Measurements from ENCODE around the gene BBS9. TPM values are rescaled to one million over a fixed set of nuclear protein-coding genes. Genes with fewer than 3 reads are reported as not detected.

BBS9 gene
- total RNA-seq (10 to 100 TPM; 19.9 to 37.2 TPM), polyA plus RNA-seq (1 to 10 TPM; 3.5 to 8.4 TPM)
- long read RNA-seq, donor 1, full-length matches to known transcripts: 2 of 19 reads
- long read RNA-seq, donor 1, partial matches to known transcripts: 7 of 19 reads
- long read RNA-seq, donor 1, other reads (novel, unspliced or antisense): 10 of 19 reads
- long read RNA-seq, donor 2, partial matches to known transcripts: 0 of 16 reads
- long read RNA-seq, donor 2, other reads (novel, unspliced or antisense): 16 of 16 reads

DNA sequence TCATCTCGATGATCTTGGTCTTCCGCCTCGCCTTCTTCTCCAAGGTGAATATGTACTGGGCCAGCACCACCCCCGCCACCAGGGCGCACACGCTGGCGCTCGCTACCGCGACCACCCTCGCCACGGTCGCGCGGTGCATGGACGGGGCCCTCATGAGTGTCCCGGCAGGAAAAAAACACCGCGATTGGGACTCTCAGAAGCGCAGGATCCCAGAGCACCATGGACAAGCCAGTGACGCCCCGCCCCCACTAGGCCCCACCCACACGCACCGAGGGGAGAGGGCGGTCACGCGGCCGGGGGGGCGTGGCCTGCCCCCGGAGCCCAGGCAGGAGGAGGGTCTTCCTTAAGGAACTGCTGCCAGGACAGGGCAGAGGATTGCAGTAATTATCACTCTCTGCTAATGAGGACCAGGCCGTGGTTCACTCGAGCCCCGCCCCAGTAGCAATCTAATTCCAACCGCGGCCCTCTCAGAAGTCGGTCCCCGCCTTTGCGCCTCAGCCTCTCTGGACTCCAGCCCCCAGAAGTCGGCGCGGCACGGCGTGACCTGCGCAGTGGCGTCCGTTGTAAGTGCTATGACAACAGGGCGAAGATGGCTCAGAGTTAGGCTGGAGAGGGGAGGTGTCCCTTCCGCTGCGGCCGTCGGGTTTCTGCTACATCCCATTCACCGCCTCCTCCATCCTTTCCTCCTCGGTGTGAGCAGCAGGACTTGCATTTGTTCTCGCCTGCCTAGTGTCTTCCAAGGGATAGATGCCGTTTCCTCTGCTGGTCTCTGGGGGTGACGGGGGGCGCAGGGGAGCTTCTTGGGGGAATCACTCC, at the start of gene BBS9:
BBS9 (plus strand) TSS at position 575 of the 816 bp plus-strand sequence. CDS start 16,689 bp downstream, outside the sequence.
- WGBS, 2 donors: 0% methylated on average over 54 to 57 of the region's 57 CpGs
- Histone ChIP-seq H3K27me3 (ENCODE audit: control insufficient read depth in 1 of 2, insufficient read depth in 2 of 2, low read length in 1 of 2) (no peaks in the 10 kb centered on the region), H3K27ac (ENCODE audit: low read depth in 1 of 2, low read length in 2 of 2) (peak within 1 kb of the TSS in 1 of 2 donors; percentile 49), H3K4me1 (ENCODE audit: control insufficient read depth in 1 of 2, insufficient read depth in 2 of 2, low read length in 2 of 2) (peaks cover 0 to 7% of the 10 kb centered on the region in 2 donors), H3K4me3 (ENCODE audit: low read length in 2 of 2) (peak within 1 kb of the TSS; percentile 52 to 71), H3K9me3 (ENCODE audit: control insufficient read depth, low read length) (no peaks in the 10 kb centered on the region), H3K36me3 (ENCODE audit: control insufficient read depth in 1 of 2, insufficient read depth in 2 of 2, low read length in 1 of 2) (no peaks in the 10 kb centered on the region)
- ATAC-seq (ENCODE audit: low FRiP score) (peak; percentile 100), DNase-seq (peak; percentile 96 to 97)
- intact Hi-C loops (cut with DNase I): loop anchor here in 1 of 2 donors (10.0 kb wide), 1 partner anchor 634 kb away; the partner anchor contains the start of genes AVL9 and LSM5

DNA sequence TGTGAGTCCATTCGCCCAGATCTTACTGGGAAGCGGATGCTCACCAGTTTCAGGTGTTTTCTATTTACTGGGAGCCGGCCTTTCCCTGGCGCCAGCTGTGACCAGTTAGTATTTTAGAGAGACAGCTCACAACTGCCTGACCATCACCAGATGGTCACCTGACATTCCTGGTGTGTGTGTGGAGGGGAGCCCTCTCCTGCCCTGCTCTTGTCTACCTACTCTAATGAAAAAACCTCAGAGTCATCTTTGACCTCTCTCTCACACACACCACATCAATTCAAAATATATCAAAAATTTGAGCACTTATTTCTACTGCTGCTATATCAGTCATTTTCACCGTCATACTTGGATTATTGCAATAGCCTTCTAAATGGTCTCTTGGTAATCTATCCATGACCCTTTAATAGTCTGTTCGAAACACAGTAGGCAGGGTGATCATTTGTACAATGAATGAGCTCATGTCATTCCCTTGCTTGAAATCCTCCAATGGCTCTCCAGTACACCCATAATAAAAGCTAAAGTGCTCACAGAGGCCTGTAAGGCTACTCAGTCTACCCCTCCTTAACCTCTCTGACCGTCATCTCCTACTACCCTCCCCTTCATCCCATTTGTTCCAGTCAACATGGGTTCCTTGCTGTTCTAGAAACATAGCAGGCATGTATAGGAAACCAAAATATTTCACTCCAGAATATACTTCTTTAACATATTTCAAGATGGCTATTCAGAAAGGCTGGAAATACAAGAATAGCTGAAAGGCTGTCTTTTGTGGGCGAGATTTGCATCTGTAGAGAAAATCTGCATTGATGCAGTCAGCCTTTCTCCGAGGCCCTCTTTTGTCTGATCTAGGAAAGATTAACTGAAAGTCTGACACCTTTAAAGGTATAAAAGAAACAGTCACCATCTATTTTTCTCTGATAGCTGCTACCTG, 49.3 kb upstream of the BBS9 start:
- ATAC-seq (ENCODE audit: low FRiP score) (no peak), DNase-seq (no peak)
- no peaks in the 10 kb centered on the region for H3K36me3 ChIP-seq (ENCODE audit: control insufficient read depth in 1 of 2, insufficient read depth in 2 of 2, low read length in 1 of 2)
- H3K27me3 ChIP-seq (ENCODE audit: control insufficient read depth in 1 of 2, insufficient read depth in 2 of 2, low read length in 1 of 2): no peaks in the 10 kb centered on the region
- no peaks in the 10 kb centered on the region for H3K9me3 ChIP-seq (ENCODE audit: control insufficient read depth, low read length)
- H3K4me3 ChIP-seq (ENCODE audit: low read length in 2 of 2): no peak overlapping the region
- intact Hi-C loops (cut with DNase I): no loop called here
- WGBS, 2 donors: 86 to 92% methylated on average over 9 of the region's 9 CpGs
- no peaks in the 10 kb centered on the region for H3K4me1 ChIP-seq (ENCODE audit: control insufficient read depth in 1 of 2, insufficient read depth in 2 of 2, low read length in 2 of 2)
- H3K27ac ChIP-seq (ENCODE audit: low read depth in 1 of 2, low read length in 2 of 2): no peak overlapping the region

DNA sequence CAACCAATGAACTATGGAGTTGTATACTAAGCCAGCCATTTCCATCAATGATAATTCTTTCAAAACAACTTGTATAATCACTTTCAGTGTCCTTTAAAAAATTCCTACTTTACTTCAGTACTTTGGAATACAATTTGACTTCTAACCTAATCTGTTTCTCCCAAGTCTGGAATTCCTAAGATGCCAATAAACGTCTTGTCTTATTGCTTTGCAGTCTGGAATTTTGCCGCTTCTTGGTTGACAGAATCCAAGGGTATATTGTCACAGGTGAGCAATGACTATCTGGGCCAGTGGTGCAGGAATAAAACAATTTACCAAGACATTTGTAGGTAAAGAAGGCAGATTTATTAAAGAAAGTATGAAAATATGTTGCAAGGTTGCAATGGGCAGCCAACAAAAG, 42.0 kb upstream of the BBS9 start:
- H3K36me3 ChIP-seq (ENCODE audit: control insufficient read depth in 1 of 2, insufficient read depth in 2 of 2, low read length in 1 of 2): peaks cover 0 to 1% of the 10 kb centered on the region in 2 donors
- 8 to 63% methylated on average over 2 of the region's 2 CpGs for WGBS, 2 donors
- H3K4me1 ChIP-seq (ENCODE audit: control insufficient read depth in 1 of 2, insufficient read depth in 2 of 2, low read length in 2 of 2): no peaks in the 10 kb centered on the region
- no peaks in the 10 kb centered on the region for H3K27me3 ChIP-seq (ENCODE audit: control insufficient read depth in 1 of 2, insufficient read depth in 2 of 2, low read length in 1 of 2)
- H3K4me3 ChIP-seq (ENCODE audit: low read length in 2 of 2): no peak overlapping the region
- no peak for DNase-seq
- no peak for ATAC-seq (ENCODE audit: low FRiP score)
- no peak overlapping the region for H3K27ac ChIP-seq (ENCODE audit: low read depth in 1 of 2, low read length in 2 of 2)
- no peaks in the 10 kb centered on the region for H3K9me3 ChIP-seq (ENCODE audit: control insufficient read depth, low read length)
- intact Hi-C loops (cut with DNase I): no loop called here

DNA sequence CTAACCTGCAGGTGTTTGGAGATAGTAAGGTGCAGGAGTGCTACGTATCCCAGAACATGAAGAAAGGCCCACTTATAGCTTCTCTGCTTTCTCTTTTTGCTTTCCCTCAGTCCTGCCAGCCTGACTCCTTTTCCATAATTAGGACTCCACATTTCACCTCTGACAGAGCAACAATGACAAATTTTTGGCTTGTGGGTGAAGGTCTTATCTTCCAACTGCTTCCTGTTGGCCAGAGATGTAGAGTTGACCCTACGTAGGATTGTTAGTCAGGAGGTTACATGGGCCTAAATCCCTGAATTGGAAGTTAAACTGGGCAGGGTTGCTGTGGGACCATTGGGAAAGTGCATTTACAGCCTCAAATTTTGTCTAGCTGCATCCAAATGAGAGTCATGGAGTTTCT, 41.5 kb upstream of the BBS9 start:
- intact Hi-C loops (cut with DNase I): no loop called here
- Histone ChIP-seq H3K4me1 (ENCODE audit: control insufficient read depth in 1 of 2, insufficient read depth in 2 of 2, low read length in 2 of 2) (no peaks in the 10 kb centered on the region), H3K36me3 (ENCODE audit: control insufficient read depth in 1 of 2, insufficient read depth in 2 of 2, low read length in 1 of 2) (peaks cover under 1 to 1% of the 10 kb centered on the region in 2 donors), H3K9me3 (ENCODE audit: control insufficient read depth, low read length) (no peaks in the 10 kb centered on the region), H3K27me3 (ENCODE audit: control insufficient read depth in 1 of 2, insufficient read depth in 2 of 2, low read length in 1 of 2) (no peaks in the 10 kb centered on the region), H3K4me3 (ENCODE audit: low read length in 2 of 2) (no peak overlapping the region), H3K27ac (ENCODE audit: low read depth in 1 of 2, low read length in 2 of 2) (no peak overlapping the region)
- 16 to 17% methylated on average over 2 of the region's 2 CpGs for WGBS, 2 donors
- ATAC-seq (ENCODE audit: low FRiP score): no peak
- no peak for DNase-seq

DNA sequence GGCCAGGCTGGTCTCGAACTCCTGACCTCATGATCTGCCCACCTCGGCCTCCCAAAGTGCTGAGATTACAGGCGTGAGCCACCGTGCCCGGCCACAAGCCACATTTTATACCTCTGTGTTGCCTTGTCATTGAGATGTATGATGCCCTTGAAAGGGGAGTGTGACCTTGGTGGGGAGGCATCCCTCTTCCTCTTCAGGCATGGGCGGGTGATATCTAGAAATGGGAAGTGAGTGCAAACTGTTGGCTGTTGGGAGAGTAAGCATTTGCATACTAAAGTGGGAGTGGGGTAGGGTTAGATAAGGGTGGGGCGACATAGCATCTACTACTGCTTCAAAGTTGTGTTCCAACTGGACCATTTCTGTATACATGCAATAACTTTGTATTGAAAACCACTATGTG, 40.2 kb upstream of the BBS9 start:
- Histone ChIP-seq H3K4me3 (ENCODE audit: low read length in 2 of 2) (no peak overlapping the region), H3K4me1 (ENCODE audit: control insufficient read depth in 1 of 2, insufficient read depth in 2 of 2, low read length in 2 of 2) (no peaks in the 10 kb centered on the region), H3K27ac (ENCODE audit: low read depth in 1 of 2, low read length in 2 of 2) (no peak overlapping the region), H3K36me3 (ENCODE audit: control insufficient read depth in 1 of 2, insufficient read depth in 2 of 2, low read length in 1 of 2) (peaks cover 1 to 5% of the 10 kb centered on the region in 2 donors), H3K9me3 (ENCODE audit: control insufficient read depth, low read length) (no peaks in the 10 kb centered on the region), H3K27me3 (ENCODE audit: control insufficient read depth in 1 of 2, insufficient read depth in 2 of 2, low read length in 1 of 2) (no peaks in the 10 kb centered on the region)
- ATAC-seq (ENCODE audit: low FRiP score) (no peak), DNase-seq (no peak)
- intact Hi-C loops (cut with DNase I): no loop called here
- 95 to 100% methylated on average over 7 of the region's 7 CpGs for WGBS, 2 donors

DNA sequence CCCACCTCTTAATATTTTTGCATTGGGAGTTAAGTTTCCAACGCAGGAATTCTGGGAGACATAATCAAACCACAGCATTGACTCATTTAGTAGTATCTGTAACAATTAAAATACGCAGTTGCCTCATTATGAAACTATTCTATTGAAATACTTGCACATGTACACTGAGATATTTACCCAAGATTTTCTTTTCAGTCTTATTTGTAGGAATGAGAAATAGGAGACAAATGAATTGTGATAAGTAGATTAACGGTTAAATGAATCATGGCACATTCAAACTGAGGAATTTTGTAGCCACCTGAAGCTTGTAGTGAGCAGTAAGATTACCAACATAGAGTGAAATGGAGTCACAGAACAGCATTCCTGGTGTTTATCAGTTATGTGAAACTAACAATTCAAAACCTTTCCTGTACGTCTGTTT, 38.2 kb upstream of the BBS9 start:
- ATAC-seq (ENCODE audit: low FRiP score): no peak
- DNase-seq: no peak
- 80 to 86% methylated on average over 4 of the region's 4 CpGs for WGBS, 2 donors
- Histone ChIP-seq H3K27me3 (ENCODE audit: control insufficient read depth in 1 of 2, insufficient read depth in 2 of 2, low read length in 1 of 2) (no peaks in the 10 kb centered on the region), H3K4me1 (ENCODE audit: control insufficient read depth in 1 of 2, insufficient read depth in 2 of 2, low read length in 2 of 2) (no peaks in the 10 kb centered on the region), H3K36me3 (ENCODE audit: control insufficient read depth in 1 of 2, insufficient read depth in 2 of 2, low read length in 1 of 2) (peaks cover 1 to 5% of the 10 kb centered on the region in 2 donors), H3K27ac (ENCODE audit: low read depth in 1 of 2, low read length in 2 of 2) (no peak overlapping the region), H3K9me3 (ENCODE audit: control insufficient read depth, low read length) (no peaks in the 10 kb centered on the region), H3K4me3 (ENCODE audit: low read length in 2 of 2) (no peak overlapping the region)
- intact Hi-C loops (cut with DNase I): no loop called here

DNA sequence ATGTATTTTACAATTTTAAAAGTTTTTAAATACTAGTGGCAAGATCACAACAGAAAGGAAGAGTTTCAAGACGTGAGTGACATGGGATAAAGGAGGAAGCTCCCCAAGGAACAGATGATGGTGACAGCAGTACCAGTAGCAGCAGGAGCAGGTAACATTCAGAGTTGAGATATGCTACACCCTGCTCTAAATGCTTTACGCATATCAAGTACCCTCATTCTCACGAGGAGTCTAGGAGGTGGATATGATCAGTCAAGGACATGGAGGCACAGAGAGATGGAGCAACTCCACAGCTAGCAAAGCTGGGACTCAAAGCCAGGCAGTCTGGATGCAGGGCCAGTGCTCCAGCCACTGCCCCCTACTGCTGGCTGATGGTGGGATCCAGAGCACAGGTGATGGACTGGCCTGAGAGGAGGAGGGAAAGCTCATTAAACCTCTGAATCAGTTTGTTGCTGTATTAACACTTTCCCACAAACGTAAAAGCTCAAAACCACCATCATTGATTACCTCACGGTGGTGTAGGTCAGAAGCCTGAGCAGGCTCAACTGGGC, 37.6 kb upstream of the BBS9 start:
- 85 to 87% methylated on average over 5 of the region's 5 CpGs for WGBS, 2 donors

DNA sequence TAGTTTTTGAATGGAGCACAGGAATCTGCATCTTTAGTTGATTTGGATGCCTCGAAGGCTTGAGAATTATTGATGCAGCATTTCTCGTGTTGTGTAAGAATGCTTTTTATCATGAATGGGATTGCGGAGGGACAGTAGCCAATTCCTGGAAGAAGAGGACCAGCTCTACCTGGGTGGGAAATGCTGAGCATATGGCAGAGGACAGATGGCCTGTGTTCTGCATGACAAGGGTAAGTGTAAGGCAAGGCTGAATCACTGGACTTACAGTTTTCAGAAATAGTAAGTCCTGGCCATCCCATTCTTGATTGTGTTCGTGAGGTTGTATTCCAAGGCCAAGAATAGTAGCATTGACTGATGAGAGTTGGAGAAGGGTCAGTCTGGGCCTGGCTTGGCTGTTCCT, 36.1 kb upstream of the BBS9 start:
- ATAC-seq (ENCODE audit: low FRiP score): no peak
- no peak overlapping the region for H3K4me3 ChIP-seq (ENCODE audit: low read length in 2 of 2)
- 63 to 66% methylated on average over 4 of the region's 4 CpGs for WGBS, 2 donors
- H3K27ac ChIP-seq (ENCODE audit: low read depth in 1 of 2, low read length in 2 of 2): no peak overlapping the region
- intact Hi-C loops (cut with DNase I): no loop called here
- no peaks in the 10 kb centered on the region for H3K27me3 ChIP-seq (ENCODE audit: control insufficient read depth in 1 of 2, insufficient read depth in 2 of 2, low read length in 1 of 2)
- H3K36me3 ChIP-seq (ENCODE audit: control insufficient read depth in 1 of 2, insufficient read depth in 2 of 2, low read length in 1 of 2): peaks cover 3 to 5% of the 10 kb centered on the region in 2 donors
- H3K9me3 ChIP-seq (ENCODE audit: control insufficient read depth, low read length): no peaks in the 10 kb centered on the region
- DNase-seq: no peak
- H3K4me1 ChIP-seq (ENCODE audit: control insufficient read depth in 1 of 2, insufficient read depth in 2 of 2, low read length in 2 of 2): no peaks in the 10 kb centered on the region

More for the DNA sequence above, 37.6 kb upstream of the BBS9 start:
- H3K36me3 ChIP-seq (ENCODE audit: control insufficient read depth in 1 of 2, insufficient read depth in 2 of 2, low read length in 1 of 2): peaks cover 1 to 5% of the 10 kb centered on the region in 2 donors
- H3K27ac ChIP-seq (ENCODE audit: low read depth in 1 of 2, low read length in 2 of 2): no peak overlapping the region
- H3K4me3 ChIP-seq (ENCODE audit: low read length in 2 of 2): no peak overlapping the region
- DNase-seq (no peak), ATAC-seq (ENCODE audit: low FRiP score) (no peak)
- no peaks in the 10 kb centered on the region for H3K9me3 ChIP-seq (ENCODE audit: control insufficient read depth, low read length)
- no peaks in the 10 kb centered on the region for H3K4me1 ChIP-seq (ENCODE audit: control insufficient read depth in 1 of 2, insufficient read depth in 2 of 2, low read length in 2 of 2)
- intact Hi-C loops (cut with DNase I): no loop called here
- H3K27me3 ChIP-seq (ENCODE audit: control insufficient read depth in 1 of 2, insufficient read depth in 2 of 2, low read length in 1 of 2): no peaks in the 10 kb centered on the region

All from aorta (tissue), 5 donors.